Measurements from ENCODE around the gene TAS2R41.

TAS2R41 gene, protein sequence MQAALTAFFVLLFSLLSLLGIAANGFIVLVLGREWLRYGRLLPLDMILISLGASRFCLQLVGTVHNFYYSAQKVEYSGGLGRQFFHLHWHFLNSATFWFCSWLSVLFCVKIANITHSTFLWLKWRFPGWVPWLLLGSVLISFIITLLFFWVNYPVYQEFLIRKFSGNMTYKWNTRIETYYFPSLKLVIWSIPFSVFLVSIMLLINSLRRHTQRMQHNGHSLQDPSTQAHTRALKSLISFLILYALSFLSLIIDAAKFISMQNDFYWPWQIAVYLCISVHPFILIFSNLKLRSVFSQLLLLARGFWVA

DNA sequence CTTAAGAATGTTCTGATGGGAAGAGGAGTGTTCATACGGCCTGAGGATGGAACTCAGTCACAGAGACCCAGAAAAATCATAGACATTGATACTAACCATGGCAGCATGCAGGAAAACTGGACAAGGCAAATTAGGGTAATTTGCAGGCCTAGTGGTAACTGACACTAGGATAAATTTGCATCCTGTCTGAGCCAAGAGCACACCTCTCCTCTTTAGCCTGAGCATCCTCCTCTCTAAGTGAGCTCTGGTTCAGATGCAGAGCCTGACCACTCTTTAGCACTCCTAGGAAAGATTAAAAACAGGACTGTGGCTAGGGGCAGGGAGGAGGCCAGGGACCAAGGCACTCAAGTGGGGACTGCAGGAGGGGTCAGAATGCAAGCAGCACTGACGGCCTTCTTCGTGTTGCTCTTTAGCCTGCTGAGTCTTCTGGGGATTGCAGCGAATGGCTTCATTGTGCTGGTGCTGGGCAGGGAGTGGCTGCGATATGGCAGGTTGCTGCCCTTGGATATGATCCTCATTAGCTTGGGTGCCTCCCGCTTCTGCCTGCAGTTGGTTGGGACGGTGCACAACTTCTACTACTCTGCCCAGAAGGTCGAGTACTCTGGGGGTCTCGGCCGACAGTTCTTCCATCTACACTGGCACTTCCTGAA lies at the start of gene TAS2R41:
Gene TAS2R41, plus strand, starts transcription at position 373 of the 650 bp plus-strand sequence. Its CDS starts 0 bp downstream, at position 373.
- FAIRE-seq (no peak), DNase-seq (ENCODE audit: extremely low spot score, insufficient read length, low read depth) (no peak)

DNA sequence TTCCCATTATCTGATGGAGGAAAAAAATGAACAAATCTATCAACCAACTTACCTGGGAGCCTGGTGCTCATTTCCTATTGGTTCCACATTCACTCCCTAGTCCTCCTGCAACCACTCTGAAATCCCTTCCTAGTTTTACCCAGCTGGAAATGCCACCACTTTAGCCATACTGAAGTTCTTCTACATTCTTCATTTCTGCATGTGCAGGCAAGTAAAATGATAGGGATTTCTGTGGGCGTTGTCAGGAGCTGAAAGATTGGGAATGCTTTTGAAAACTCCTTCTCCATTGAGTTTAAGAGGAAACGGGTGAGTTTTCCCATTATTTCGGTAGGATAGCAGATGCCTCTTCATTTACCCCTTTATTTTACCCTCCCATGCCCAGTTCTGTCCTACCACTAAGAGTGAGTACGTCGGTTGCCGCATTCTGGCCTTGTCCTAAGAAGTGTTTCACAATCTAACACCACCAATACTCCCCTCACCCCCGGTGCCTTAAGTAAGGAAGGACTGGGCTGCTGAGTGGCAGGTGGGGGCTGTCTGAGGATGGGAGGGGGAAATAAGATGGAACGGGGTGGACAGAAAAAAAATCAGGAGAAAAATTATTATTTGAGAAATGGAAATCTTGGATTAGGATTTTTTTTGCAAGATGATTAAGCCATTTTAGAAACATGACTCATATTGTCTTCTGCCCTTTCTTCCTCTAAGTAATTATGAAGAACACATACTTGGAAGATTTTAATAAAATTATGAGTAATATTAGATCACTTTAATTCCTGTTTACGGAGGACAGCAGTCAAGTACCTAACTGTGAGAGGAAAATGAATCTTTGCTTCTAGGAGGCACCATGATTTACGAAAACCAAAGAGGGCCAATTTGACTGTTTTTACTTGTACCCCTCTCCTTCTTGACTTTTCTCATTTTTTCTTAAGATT lies 47.6 kb upstream of the TAS2R41 start:
- no peak for FAIRE-seq
- DNase-seq (ENCODE audit: extremely low spot score, insufficient read length, low read depth) = no peak

DNA sequence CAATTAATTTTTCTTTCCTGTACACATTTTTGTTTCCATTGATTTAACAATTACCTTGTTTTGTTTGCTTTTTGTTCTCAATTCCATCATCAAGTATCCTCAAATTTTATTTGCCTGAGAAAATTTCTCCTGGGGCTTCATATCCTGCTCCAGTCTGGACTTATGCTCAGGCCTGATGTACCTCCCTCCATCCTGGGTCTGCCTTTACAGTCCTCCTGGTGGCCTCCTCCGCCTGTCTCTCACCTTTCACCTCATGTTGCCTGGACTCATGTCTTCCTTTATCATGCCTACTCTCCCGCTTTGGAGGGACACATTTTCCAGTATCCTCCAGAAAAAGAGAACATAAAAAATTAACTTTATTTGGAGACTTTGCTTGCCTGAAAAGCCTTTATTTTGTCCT lies 46.6 kb upstream of the TAS2R41 start:
- DNase-seq (ENCODE audit: extremely low spot score, insufficient read length, low read depth) (no peak), FAIRE-seq (no peak)

DNA sequence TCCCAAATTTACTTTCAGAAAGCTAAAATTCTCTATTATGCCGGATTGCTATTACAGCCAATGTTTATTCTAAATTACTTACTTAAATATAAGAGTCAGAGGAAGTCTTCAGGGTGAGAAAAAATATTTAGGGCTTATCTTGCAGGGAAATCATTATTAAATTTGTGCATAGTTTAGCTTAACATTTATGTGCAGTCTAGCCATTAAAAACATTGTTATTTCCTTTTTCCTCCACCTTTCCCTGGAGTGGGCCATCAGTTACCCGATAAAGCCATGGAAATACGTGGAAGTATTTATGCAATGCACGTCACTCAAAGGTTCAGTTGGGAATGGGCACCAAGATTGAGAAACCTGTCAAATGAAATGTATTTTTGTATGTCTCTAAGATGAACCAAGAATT lies 43.9 kb upstream of the TAS2R41 start:
- FAIRE-seq (no peak), DNase-seq (ENCODE audit: extremely low spot score, insufficient read length, low read depth) (no peak)

DNA sequence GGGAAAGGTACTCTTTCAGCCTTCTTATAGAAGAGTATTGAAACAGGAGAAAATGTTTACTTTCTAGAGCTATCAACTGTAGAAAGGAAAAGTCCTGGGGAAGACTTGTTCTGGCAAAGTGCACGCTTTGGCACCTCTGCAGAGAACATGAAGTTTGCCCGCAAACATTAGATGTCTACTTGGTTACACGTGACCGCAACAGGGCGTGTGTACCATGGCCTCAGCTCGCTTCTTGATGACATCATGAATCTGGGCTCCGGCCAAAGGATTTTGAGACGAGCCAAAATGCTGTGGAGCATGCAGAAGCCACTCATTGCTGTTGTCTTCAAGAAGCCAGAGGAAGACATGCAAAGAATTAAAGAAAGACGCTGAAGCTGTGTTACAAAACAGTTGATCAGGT lies 43.0 kb upstream of the TAS2R41 start:
- DNase-seq (ENCODE audit: extremely low spot score, insufficient read length, low read depth) = no peak
- FAIRE-seq = no peak

DNA sequence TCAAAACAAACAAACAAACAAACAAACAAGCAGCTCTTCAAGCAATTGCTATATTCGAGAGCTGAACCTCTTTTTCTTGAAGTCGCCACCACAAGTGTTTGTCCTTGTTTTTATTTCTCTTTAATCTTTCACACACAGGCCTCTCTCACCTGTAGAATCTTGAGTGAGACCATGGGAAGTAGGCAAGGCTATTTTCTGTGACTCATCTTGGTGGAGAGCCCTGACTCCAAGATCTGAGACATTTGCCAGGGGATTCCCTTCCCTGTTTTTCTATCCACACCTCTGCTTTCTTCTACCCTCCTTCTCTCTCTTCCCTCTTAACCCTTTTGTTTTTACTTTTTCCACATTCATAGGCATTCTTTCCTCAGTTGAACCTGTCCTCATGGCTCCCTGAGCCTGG lies 42.4 kb upstream of the TAS2R41 start:
- no peak for DNase-seq (ENCODE audit: extremely low spot score, insufficient read length, low read depth)
- FAIRE-seq = no peak

DNA sequence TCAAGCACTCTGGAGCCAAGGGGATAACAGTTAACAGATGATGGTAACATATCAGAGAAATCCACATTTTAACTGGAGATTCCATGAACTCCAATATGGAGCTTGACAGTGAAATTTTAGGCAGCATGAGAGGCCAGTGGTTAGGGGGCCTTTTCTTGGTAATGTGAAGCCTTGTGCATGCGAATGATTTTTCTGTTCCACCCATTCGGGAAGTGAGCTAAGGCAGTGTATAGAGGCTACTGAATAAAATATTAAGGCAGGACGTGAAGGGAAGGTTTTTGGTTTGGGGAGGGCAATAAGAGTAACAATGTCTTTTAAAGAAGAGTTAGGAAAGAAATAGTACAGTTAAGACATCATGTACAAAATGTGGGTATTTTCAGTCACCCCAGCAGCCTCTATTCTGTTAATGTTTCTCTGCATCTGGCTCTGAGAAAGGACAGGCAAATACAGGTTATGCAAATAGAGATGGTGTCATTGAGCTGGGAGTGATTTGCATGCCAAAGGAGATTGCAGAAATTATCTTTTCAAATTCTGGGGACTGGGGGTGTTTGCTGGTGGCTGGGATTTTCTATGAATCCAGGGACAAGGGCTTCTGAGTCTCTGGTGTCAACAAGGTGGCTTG lies 41.2 kb upstream of the TAS2R41 start:
- FAIRE-seq = no peak
- DNase-seq (ENCODE audit: extremely low spot score, insufficient read length, low read depth) = peak; percentile 2

DNA sequence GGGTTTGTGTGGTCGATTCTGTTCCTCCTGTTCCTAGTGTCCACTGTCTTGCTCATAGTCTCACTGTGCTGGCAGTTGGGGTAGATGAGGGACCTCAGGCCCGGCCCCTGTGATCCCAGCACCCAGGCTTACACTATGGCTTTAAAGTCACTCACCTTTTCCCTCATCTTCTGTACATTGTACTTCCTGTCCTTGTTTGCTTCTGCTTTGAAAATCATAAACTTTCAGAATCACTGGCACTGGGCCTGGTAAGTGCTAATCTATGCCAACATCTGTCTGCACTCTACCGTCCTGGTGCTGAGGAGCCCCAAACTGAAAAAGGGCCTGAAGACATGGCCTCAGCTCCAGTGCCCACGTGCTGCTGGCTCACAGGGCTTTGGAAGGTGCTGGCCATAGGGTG lies 40.1 kb upstream of the TAS2R41 start:
- peak; percentile 57 for FAIRE-seq
- DNase-seq (ENCODE audit: extremely low spot score, insufficient read length, low read depth) = no peak

DNA sequence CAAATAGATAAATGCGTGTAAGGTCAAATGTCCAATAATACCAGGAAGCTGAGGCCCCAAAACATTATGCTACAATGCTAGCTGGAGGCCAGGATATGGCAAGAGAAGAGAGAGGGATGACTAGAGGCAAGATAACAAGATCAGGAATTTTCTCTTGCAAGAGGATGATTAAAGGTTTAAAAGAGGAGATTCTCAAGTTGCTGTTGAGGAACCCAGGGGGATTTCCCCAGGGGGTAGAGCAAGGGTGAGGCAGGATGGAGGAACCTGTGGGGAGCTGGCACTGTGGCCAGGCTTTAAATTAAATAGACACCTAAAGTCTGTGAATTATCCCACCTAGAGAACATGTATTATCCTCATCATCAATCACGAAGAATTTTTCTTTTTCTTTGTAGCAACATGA lies 37.8 kb upstream of the TAS2R41 start:
- DNase-seq (ENCODE audit: extremely low spot score, insufficient read length, low read depth) (no peak), FAIRE-seq (no peak)

DNA sequence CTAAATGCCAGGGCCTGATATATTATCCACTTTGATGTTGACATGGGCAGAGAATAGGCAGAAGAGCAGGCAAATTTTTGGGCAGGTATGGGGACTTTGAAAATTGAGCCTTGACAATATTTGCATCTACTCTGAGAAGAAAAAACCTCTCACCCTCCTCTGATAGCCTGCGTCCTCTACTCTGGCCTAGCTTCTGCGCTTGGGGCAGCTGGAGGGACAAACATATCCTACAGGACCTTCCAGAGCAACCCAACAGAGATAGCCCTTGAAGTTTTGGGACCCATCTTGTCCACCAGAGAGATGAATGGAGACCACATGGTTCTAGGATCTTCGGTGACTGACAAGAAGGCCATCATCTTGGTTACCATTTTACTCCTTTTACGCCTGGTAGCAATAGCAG lies 34.5 kb upstream of the TAS2R41 start, which contains the start of gene TAS2R60:
Gene TAS2R60, plus strand, starts transcription at position 301 of the 400 bp plus-strand sequence. Its CDS starts 0 bp downstream, at position 301.
- DNase-seq (ENCODE audit: extremely low spot score, insufficient read length, low read depth) = no peak
- no peak for FAIRE-seq

DNA sequence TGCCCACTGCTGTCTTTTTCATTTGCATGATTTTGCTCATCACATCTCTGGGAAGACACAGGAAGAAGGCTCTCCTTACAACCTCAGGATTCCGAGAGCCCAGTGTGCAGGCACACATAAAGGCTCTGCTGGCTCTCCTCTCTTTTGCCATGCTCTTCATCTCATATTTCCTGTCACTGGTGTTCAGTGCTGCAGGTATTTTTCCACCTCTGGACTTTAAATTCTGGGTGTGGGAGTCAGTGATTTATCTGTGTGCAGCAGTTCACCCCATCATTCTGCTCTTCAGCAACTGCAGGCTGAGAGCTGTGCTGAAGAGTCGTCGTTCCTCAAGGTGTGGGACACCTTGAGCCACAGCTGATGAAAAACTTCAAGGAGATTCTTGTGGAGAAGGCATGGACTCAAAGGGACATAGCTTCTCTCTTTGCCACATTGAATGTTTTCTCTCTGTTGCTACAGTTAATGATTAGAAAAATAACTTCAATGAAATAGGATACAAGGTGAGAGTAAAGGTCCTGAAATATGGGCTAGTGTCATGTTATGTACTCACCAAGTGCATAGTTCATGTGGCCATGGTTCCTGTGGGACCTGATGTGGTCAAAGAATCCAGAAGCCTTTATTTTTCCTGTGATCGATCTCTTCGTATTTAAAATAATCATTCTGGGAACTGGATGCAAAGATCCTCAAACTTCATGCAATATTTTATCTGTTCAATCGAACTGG lies 33.5 kb upstream of the TAS2R41 start:
- DNase-seq (ENCODE audit: extremely low spot score, insufficient read length, low read depth) (no peak), FAIRE-seq (no peak)

DNA sequence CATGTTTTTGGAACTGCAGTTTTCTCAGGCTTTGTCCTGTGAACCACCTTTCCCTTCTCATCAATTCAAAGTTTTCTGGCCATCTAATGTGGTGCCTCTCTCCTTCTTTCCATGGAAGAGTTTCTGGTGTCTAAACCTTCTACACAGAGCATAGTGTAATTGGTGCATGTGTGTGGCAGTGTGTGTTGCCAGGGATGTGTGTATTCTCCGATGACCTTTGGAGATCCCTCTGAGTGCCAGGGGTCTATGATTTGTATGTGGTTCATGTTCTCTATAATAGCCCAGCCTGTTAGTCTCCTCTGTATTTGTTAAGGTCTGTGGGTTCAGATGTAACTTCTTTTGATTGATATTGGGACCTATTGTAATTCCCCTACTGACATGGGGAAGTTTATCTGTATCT lies 32.9 kb upstream of the TAS2R41 start:
- FAIRE-seq = no peak
- DNase-seq (ENCODE audit: extremely low spot score, insufficient read length, low read depth) = no peak

DNA sequence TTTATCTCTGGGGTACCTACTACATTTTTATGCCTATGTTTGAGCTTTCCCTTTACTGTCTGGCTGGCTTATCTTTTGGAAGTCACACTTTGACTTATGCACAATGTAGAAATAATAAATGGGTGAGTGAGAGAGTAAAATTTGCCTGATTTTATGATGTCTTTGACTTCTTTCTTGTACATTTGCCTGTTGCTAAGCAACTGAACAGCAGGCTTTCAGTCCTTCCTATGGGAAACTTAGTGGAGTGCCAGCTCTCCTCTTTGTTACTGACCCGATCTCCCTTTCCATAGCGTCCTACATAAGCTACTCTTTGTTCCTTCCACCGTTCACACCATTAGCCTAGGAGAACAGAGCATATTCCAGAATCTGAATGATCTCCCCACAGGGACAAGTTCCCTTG lies 30.2 kb upstream of the TAS2R41 start:
- DNase-seq (ENCODE audit: extremely low spot score, insufficient read length, low read depth) = no peak
- FAIRE-seq = no peak

DNA sequence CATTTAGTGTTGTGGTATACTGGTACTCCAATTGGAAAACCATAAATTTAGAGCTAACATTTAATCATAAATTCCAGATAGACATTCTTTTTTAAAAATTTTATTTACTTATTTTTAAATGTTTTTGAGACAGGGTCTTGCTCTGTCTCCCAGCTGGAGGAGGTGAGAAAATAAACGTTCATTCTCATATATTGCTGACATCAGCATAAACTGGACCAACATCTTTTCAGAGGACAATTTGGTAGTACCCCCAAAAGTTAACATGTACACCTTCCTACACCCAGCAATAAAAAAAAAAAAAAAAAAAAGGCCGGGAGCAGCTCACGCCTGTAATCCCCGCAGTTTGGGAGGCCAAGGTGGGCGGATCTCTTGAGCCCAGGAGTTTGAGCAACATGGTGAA lies 29.2 kb upstream of the TAS2R41 start:
- FAIRE-seq = no peak
- no peak for DNase-seq (ENCODE audit: extremely low spot score, insufficient read length, low read depth)

DNA sequence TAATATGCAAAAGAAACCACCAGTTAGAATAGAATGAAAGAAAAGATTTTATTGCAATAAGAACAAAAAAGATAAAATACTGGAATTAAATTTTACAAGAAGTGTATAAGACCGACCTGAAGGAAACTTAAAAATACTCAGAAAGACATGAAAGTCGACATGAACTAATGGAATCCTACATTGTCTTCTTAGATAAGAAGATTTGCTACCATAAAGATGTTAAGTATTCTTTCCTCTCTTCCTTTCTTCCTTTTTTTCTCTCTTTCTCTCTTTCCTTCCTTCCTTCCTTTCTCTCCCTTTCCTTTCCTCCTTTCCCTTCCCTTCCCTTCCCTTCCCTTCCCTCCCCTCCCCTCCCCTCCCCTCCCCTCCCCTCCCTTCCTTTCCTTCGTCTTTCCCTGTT lies 27.9 kb upstream of the TAS2R41 start:
- FAIRE-seq = no peak
- no peak for DNase-seq (ENCODE audit: extremely low spot score, insufficient read length, low read depth)

DNA sequence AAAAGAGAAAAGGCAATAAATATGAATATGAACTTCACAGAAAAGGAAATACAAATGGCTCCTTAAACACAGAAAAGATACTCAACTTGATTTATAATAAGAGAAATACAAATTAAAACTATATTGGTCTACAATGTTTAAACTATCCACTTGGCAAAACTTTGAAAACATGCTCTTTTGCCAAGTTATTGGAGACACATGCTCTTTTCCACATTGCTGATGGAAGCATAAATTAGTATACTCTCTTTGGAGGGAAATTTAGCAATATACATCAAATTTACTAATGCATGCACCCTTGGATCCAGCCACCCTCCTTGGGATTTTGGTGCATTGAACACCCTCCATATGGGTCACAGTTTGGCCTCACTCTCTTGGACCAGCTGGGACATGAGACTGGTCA lies 26.6 kb upstream of the TAS2R41 start:
- no peak for DNase-seq (ENCODE audit: extremely low spot score, insufficient read length, low read depth)
- FAIRE-seq = no peak

DNA sequence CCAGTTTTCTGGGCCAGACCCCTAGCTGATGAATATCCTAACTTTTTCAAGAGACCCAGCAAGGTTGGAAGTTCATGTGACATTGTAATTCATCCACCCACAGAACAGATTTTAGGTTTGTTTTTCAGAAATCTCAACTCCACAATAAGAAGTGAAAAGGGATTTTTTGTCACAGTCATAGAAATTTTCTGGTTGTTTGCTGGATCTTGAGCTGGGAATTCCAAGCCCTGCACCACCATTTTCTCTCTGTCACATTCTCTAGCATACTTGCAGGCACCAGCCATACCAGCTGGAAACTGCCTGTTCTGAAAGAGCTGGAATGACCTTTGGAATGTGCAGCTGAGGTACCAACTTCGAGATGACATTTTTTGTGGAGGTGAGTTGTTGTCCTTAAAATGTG lies 25.9 kb upstream of the TAS2R41 start:
- FAIRE-seq = no peak
- DNase-seq (ENCODE audit: extremely low spot score, insufficient read length, low read depth) = no peak

DNA sequence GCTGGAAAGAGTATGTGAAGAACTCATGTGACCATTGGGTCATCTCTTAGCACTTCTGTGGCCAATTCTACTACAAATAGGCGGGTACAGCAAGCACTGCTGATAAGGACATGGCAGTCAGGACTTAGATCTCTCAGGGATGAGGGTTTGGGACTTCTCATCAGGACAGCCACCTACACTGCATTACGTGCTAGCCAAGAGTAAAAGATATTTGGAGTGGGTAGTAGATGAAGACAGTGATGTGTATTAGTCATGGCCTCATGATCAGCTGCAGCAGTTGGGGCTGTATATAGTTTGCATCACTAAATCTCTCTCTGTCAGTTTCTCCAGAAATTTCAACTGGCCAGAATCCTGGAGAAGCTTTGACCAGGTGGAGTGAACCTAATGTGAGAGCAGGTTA lies 25.2 kb upstream of the TAS2R41 start:
- FAIRE-seq (no peak), DNase-seq (ENCODE audit: extremely low spot score, insufficient read length, low read depth) (no peak)

DNA sequence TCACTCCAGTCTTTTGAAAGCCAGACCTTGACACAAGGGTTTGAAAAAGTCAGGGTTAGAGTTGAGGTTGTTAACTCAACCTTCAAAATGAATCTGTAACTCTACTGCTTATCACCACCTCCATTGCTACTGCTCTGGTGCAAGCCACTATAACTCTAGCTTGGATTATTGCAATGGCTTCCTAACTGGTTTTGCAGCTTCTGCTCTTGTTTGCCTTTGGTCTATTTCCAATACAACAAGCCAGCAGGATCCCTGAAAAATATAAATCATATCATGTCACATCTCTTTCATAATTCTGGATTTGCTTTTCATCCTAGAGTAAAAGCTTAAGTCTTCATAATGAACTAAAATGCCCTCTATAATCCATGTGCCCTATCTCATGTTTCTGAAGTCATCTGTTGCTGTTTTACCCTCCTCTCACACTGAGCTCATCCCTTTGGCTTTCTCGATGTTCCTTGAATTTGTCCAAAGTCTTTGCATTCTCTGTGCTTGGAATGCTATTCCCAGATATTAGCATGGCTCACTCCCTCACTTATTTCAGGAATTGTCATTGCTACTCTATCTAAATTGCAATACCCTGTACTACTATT lies 23.5 kb upstream of the TAS2R41 start:
- no peak for FAIRE-seq
- no peak for DNase-seq (ENCODE audit: extremely low spot score, insufficient read length, low read depth)

Data from GM18507 (cell line).